ENCODE measurements around the gene SERPINA7.

DNA sequence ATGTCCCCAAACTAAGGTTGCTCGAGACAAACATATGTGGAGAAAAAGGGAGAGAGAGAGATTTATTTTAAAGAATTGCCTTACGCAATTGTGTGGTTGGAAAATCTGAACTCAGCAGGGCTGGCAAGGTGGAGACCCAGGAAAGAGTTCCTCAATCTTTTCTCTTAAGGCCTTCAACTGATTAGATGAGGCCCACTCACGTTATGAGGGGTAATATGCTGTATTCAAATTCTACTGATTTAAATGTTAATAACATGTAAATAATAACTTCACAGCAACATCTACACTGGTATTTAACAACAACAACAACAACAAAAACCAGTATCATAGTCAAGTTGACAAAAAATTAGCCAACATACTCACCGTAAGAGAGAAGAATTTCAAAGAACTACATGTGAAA, 14.6 kb downstream of the SERPINA7 start:
- TF ChIP-seq, protein P1, sequence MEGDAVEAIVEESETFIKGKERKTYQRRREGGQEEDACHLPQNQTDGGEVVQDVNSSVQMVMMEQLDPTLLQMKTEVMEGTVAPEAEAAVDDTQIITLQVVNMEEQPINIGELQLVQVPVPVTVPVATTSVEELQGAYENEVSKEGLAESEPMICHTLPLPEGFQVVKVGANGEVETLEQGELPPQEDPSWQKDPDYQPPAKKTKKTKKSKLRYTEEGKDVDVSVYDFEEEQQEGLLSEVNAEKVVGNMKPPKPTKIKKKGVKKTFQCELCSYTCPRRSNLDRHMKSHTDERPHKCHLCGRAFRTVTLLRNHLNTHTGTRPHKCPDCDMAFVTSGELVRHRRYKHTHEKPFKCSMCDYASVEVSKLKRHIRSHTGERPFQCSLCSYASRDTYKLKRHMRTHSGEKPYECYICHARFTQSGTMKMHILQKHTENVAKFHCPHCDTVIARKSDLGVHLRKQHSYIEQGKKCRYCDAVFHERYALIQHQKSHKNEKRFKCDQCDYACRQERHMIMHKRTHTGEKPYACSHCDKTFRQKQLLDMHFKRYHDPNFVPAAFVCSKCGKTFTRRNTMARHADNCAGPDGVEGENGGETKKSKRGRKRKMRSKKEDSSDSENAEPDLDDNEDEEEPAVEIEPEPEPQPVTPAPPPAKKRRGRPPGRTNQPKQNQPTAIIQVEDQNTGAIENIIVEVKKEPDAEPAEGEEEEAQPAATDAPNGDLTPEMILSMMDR (conservative IDR thresholded peaks at IDR 0.05 in 1 of 2, IDR thresholded peaks at IDR 0.05 in 1 of 2; ENCODE audit: low read depth in 1 of 2, low read length in 2 of 2): no peak
- no peak for TF ChIP-seq EZH2 (IDR thresholded peaks at IDR 0.05; ENCODE audit: low read length, missing control alignments)
